Activated CD8-positive, alpha-beta memory T cell treated with anti-CD3 and anti-CD28 coated beads for 36 hours (primary cell): ENCODE data around the gene RAB11B. TPM values are rescaled to one million over a fixed set of nuclear protein-coding genes. Genes with fewer than 3 reads are reported as not detected.
"Not testable (repeated sequence)": the region's sequence is repeated elsewhere in the genome, so short reads cannot be mapped to it uniquely, and the experiment has no call there.

Experiments
- CTCF ChIA-PET: fragments of 350-600 bp; sonication (Branson Sonifier 250); formaldehyde crosslinking; loops from one replicate; lab custom pipeline; 2021; ENCODE audit warnings: antibody characterized with exemption; lab: Charles Lee
- POLR2A ChIA-PET: fragments of 350-600 bp; sonication (Branson Sonifier 250); formaldehyde crosslinking; loops from one replicate; lab custom pipeline; 2021; ENCODE audit warnings: antibody characterized with exemption; lab: Charles Lee
- total RNA-seq, 2 experiments: library from RNA; stranded (reverse); gene quantifications; one replicate each; pipeline ENCODE4 v1.2.3, GENCODE V29; 2021

RAB11B gene
- total RNA-seq, 2 experiments from 2014 or later = 57.7 to 61.5 TPM

- ChIA-PET POLR2A (interaction anchor here (0.6 kb wide), 1 partner anchor 61 kb away, joined by 4 read pairs; the partner anchor contains the start of gene KANK3), CTCF (interaction anchor here (0.6 kb wide), 1 partner anchor 49 kb away, joined by 3 read pairs; no protein-coding TSS in a partner anchor)
Measured at GRCh38 chr19:8403820-8404109, 13.6 kb downstream of the RAB11B start.

- ChIA-PET CTCF (interaction anchor here (1.1 to 1.3 kb wide), 2 partner anchors 10 to 50 kb away, joined by 3 to 4 read pairs; no protein-coding TSS in a partner anchor), POLR2A (interaction anchor here (0.6 kb wide), 1 partner anchor 9 kb away, joined by 4 read pairs; no protein-coding TSS in a partner anchor)
Measured at GRCh38 chr19:8404391-8405151, 14.4 kb downstream of the RAB11B start.

- CTCF ChIA-PET = interaction anchor here (0.7 to 1.6 kb wide), 2 partner anchors 43 to 103 kb away, joined by 3 to 4 read pairs; partner anchors contain the start of gene ZNF414
- POLR2A ChIA-PET = not testable (repeated sequence)
Measured at GRCh38 chr19:8410718-8411117, 20.6 kb downstream of the RAB11B start.

- POLR2A ChIA-PET = interaction anchor here (0.6 to 2.1 kb wide), 9 partner anchors 8 to 203 kb away, joined by 3 to 9 read pairs (median 4); partner anchors contain the start of genes HNRNPM, MYO1F and ZNF414
- CTCF ChIA-PET = interaction anchor here (0.7 to 3.8 kb wide), 12 partner anchors 12 to 167 kb away, joined by 3 to 22 read pairs (median 4); partner anchors contain the start of genes MYO1F, RAB11B and ZNF414
Measured at GRCh38 chr19:8412783-8413628, 22.8 kb downstream of the RAB11B start, which contains the start of gene MARCHF2. Gene MARCHF2 (plus strand): TSS chr19:8413305. CDS start chr19:8421841, 8,536 bp downstream.

GRCh38 chr19:8413629-8413995 lies 23.5 kb downstream of the RAB11B start:
- CTCF ChIA-PET = interaction anchor here (0.5 to 3.8 kb wide), 13 partner anchors 9 to 167 kb away, joined by 3 to 22 read pairs (median 4); partner anchors contain the start of genes HNRNPM, MYO1F and ZNF414

GRCh38 chr19:8416796-8417195 lies 26.6 kb downstream of the RAB11B start:
- CTCF ChIA-PET = interaction anchor here (0.6 kb wide), 1 partner anchor 86 kb away, joined by 4 read pairs; the partner anchor contains the start of gene PRAM1

More at GRCh38 chr19:8413629-8413995, 23.5 kb downstream of the RAB11B start:
- POLR2A ChIA-PET = interaction anchor here (0.6 to 2.1 kb wide), 10 partner anchors 9 to 202 kb away, joined by 3 to 9 read pairs (median 4); partner anchors contain the start of genes HNRNPM and ZNF414

GRCh38 chr19:8421484-8422461 lies 31.6 kb downstream of the RAB11B start:
- CTCF ChIA-PET = interaction anchor here (0.6 to 1.3 kb wide), 4 partner anchors 19 to 370 kb away, joined by 3 to 5 read pairs (median 4); no protein-coding TSS in a partner anchor
- POLR2A ChIA-PET = no interaction called here

More at GRCh38 chr19:8416796-8417195, 26.6 kb downstream of the RAB11B start:
- POLR2A ChIA-PET = interaction anchor here (0.6 kb wide), 1 partner anchor 129 kb away, joined by 5 read pairs; no protein-coding TSS in a partner anchor

- POLR2A ChIA-PET = interaction anchor here (0.6 to 0.7 kb wide), 3 partner anchors 33 to 248 kb away, joined by 3 to 4 read pairs (median 4); partner anchors contain the start of gene RAB11B
- CTCF ChIA-PET = interaction anchor here (0.5 to 5.4 kb wide), 4 partner anchors 11 to 646 kb away, joined by 3 to 22 read pairs (median 4); partner anchors contain the start of gene MARCHF2
Measured at GRCh38 chr19:8423817-8424223, 33.7 kb downstream of the RAB11B start.

- POLR2A ChIA-PET = not testable (repeated sequence)
- CTCF ChIA-PET = interaction anchor here (5.4 kb wide), 1 partner anchor 12 kb away, joined by 22 read pairs; the partner anchor contains the start of gene MARCHF2
Measured at GRCh38 chr19:8425331-8425730, 35.2 kb downstream of the RAB11B start.

GRCh38 chr19:8426283-8426682 lies 36.1 kb downstream of the RAB11B start:
- CTCF ChIA-PET = interaction anchor here (0.6 to 5.4 kb wide), 2 partner anchors 13 to 155 kb away, joined by 4 to 22 read pairs; partner anchors contain the start of gene MARCHF2
- POLR2A ChIA-PET = no interaction called here

- POLR2A ChIA-PET = interaction anchor here (0.7 kb wide), 1 partner anchor 16 kb away, joined by 3 read pairs; the partner anchor contains the start of gene MARCHF2
- CTCF ChIA-PET = interaction anchor here (0.7 kb wide), 1 partner anchor 56 kb away, joined by 4 read pairs; no protein-coding TSS in a partner anchor
Measured at GRCh38 chr19:8429044-8429443, 38.9 kb downstream of the RAB11B start.

- CTCF ChIA-PET = interaction anchor here (0.5 kb wide), 1 partner anchor 163 kb away, joined by 5 read pairs; no protein-coding TSS in a partner anchor
- POLR2A ChIA-PET = no interaction called here
Measured at GRCh38 chr19:8429826-8430225, 39.7 kb downstream of the RAB11B start.

- ChIA-PET CTCF (no interaction called here), POLR2A (no interaction called here)
Measured at GRCh38 chr19:8430650-8431049, 40.5 kb downstream of the RAB11B start.

- CTCF ChIA-PET = no interaction called here
- POLR2A ChIA-PET = no interaction called here
Measured at GRCh38 chr19:8438236-8438635, 48.1 kb downstream of the RAB11B start.

GRCh38 chr19:8441725-8442544 lies 51.8 kb downstream of the RAB11B start:
- CTCF ChIA-PET = interaction anchor here (1.3 kb wide), 1 partner anchor 64 kb away, joined by 3 read pairs; no protein-coding TSS in a partner anchor
- POLR2A ChIA-PET = no interaction called here

GRCh38 chr19:8444140-8444676 lies 54.0 kb downstream of the RAB11B start:
- CTCF ChIA-PET = interaction anchor here (0.9 to 1.6 kb wide), 4 partner anchors 30 to 137 kb away, joined by 3 to 4 read pairs (median 4); no protein-coding TSS in a partner anchor
- POLR2A ChIA-PET = interaction anchor here (0.6 to 1.2 kb wide), 7 partner anchors 14 to 1292 kb away, joined by 3 to 6 read pairs (median 5); partner anchors contain the start of genes MARCHF2 and ZNF414
